GM12878 (cell line): Measurements from ENCODE around the gene DYDC1. TPM values are rescaled to one million over a fixed set of nuclear protein-coding genes. Genes with fewer than 3 reads are reported as not detected.

Experiments used
- ATAC-seq: fragments of 200-7000 bp; cut with Tn5 transposase; 3 replicates; pipeline ENCODE4 v1.9.1; 2020; ENCODE audit warnings: mild to moderate bottlenecking, moderate library complexity
- BruUV-seq: library from RNA; stranded (reverse); fragments of 400-500 nt; replicated peaks from 2 replicates; lab custom pipeline; 2021; lab: Mats Ljungman, UMichigan
- CTCF ChIA-PET: fragments of 300-600 bp; sonication (Branson Sonifier 250); formaldehyde crosslinking; extraction: SDS; loops from one replicate; lab custom pipeline; 2021; ENCODE audit warnings: inconsistent platforms; lab: Yijun Ruan, JAX
- POLR2A ChIA-PET: fragments of 350-600 bp; formaldehyde crosslinking; extraction: SDS; loops from one replicate; lab custom pipeline; 2021; ENCODE audit warnings: inconsistent platforms; lab: Charles Lee
- RAD21 ChIA-PET: fragments of 300-600 bp; sonication (Branson Sonifier 250); formaldehyde crosslinking; loops from one replicate; lab custom pipeline; 2023; ENCODE audit warnings: antibody characterized with exemption; ENCODE audit not compliant: unreplicated experiment; lab: Charles Lee
- SMC1A ChIA-PET: fragments of 300-600 bp; sonication (Branson Sonifier 250); formaldehyde crosslinking; loops from one replicate; lab custom pipeline; 2023; ENCODE audit not compliant: unreplicated experiment, uncharacterized antibody; lab: Charles Lee
- DNase-seq: peaks from one replicate; pipeline ENCODE4 v3.0.0-alpha.2; 2011; ENCODE audit warnings: low read depth, low spot score
- FAIRE-seq: peaks from 3 replicates; lab custom pipeline; 2011; peaks lifted over from hg19 to GRCh38; lab: Jason Lieb, UNC
- H2AFZ ChIP-seq: 2 replicates; pipeline ENCODE4 v1.6.0; 2011; ENCODE audit warnings: low read depth, low read length, control low read depth; ENCODE audit not compliant: control insufficient read depth
- H3K27ac ChIP-seq: 2 replicates; pipeline ENCODE4 v1.5.1; 2011; ENCODE audit warnings: control low read depth; ENCODE audit not compliant: control insufficient read depth, insufficient read depth
- H3K27me3 ChIP-seq, 2 experiments: replicated peaks in 1 of 2; 2 replicates each; pipeline versions ENCODE4 v1.6.0 to v1.6.1; 2011; ENCODE audit warnings: low read length in 1 of 2; ENCODE audit not compliant: control insufficient read depth in 2 of 2, insufficient read depth in 2 of 2
- H3K36me3 ChIP-seq, 2 experiments: 2 replicates each; pipeline ENCODE4 v1.5.1; 2011; ENCODE audit warnings: low read length in 1 of 2; ENCODE audit not compliant: control insufficient read depth in 2 of 2, insufficient read depth in 2 of 2
- H3K4me1 ChIP-seq: 2 replicates; pipeline ENCODE4 v1.6.1; 2011; ENCODE audit warnings: mild to moderate bottlenecking, low read length, moderate library complexity, mixed read lengths; ENCODE audit not compliant: control insufficient read depth, insufficient read depth
- H3K4me2 ChIP-seq: 2 replicates; pipeline ENCODE4 v1.6.0; 2011; ENCODE audit warnings: control low read depth; ENCODE audit not compliant: control insufficient read depth, insufficient read depth
- H3K4me3 ChIP-seq: fragments of 200-600 bp; sonication (generic); 2 replicates; pipeline ENCODE4 v1.5.1; 2016
- H3K79me2 ChIP-seq: 2 replicates; pipeline ENCODE4 v1.6.0; 2011; ENCODE audit warnings: low read length; ENCODE audit not compliant: control insufficient read depth, insufficient read depth
- H3K9ac ChIP-seq: 2 replicates; pipeline ENCODE4 v1.8.0; 2011; ENCODE audit warnings: low read length, control low read depth, mixed read lengths; ENCODE audit not compliant: control insufficient read depth, insufficient read depth
- H3K9me3 ChIP-seq: replicated peaks from 3 replicates; pipeline ENCODE4 v1.5.1; 2011; ENCODE audit warnings: mild to moderate bottlenecking, low read length; ENCODE audit not compliant: control insufficient read depth, insufficient read depth
- H4K20me1 ChIP-seq: 2 replicates; pipeline ENCODE4 v1.6.0; 2011; ENCODE audit not compliant: control insufficient read depth, insufficient read depth
- BCLAF1 ChIP-seq: fragments of 450-650 bp; IDR thresholded peaks from 2 replicates; pipeline ENCODE4 v1.6.1; 2017; ENCODE audit warnings: antibody characterized with exemption, mild to moderate bottlenecking, moderate library complexity
- E2F4 ChIP-seq: IDR thresholded peaks from 2 replicates; pipeline ENCODE4 v1.6.1; 2012; ENCODE audit warnings: low read depth, low read length, improper control_type of control experiment
- HCFC1 ChIP-seq: fragments of 150-350 bp; IDR thresholded peaks from 2 replicates; pipeline ENCODE4 v1.6.1; 2014; ENCODE audit warnings: low read length
- MEF2B ChIP-seq: fragments of 450-650 bp; IDR thresholded peaks from 2 replicates; pipeline ENCODE4 v1.6.1; 2018; ENCODE audit warnings: mild to moderate bottlenecking, moderate library complexity; ENCODE audit not compliant: partially characterized antibody, poor library complexity, severe bottlenecking
- NKRF ChIP-seq: fragments of 450-650 bp; conservative IDR thresholded peaks from 2 replicates; pipeline ENCODE4 v1.6.1; 2017; ENCODE audit warnings: mild to moderate bottlenecking, moderate library complexity
- PAX8 ChIP-seq: fragments of 450-650 bp; IDR thresholded peaks from 2 replicates; pipeline ENCODE4 v1.6.1; 2017; ENCODE audit warnings: mild to moderate bottlenecking, moderate library complexity
- PBX3 ChIP-seq: IDR thresholded peaks from 2 replicates; pipeline ENCODE4 v1.6.1; 2011; ENCODE audit warnings: mild to moderate bottlenecking, low read depth, low read length, moderate library complexity; ENCODE audit not compliant: insufficient replicate concordance
- POLR2AphosphoS5 ChIP-seq: IDR thresholded peaks from 2 replicates; pipeline ENCODE4 v1.6.1; 2011; ENCODE audit warnings: mild to moderate bottlenecking, low read length, inconsistent platforms
- POU2F2 ChIP-seq: IDR thresholded peaks from 3 replicates; pipeline ENCODE4 v1.6.1; 2011; ENCODE audit warnings: low read depth, mild to moderate bottlenecking, low read length, borderline replicate concordance
- REST ChIP-seq: IDR thresholded peaks from 2 replicates; pipeline ENCODE4 v1.6.1; 2012; ENCODE audit warnings: mild to moderate bottlenecking, low read depth, low read length
- SMARCA5 ChIP-seq: fragments of 450-650 bp; IDR thresholded peaks from 2 replicates; pipeline ENCODE4 v1.6.1; 2017; ENCODE audit warnings: mild to moderate bottlenecking
- SUZ12 ChIP-seq: fragments of 200-600 bp; sonication (generic); IDR thresholded peaks from one replicate; pipeline ENCODE4 v1.6.1; 2018; ENCODE audit warnings: antibody characterized with exemption, mild to moderate bottlenecking; ENCODE audit not compliant: unreplicated experiment
- WGBS: methylation state at CpG from one replicate; pipeline ENCODE4 v1.1.6; 2016; ENCODE audit warnings: low lambda C conversion rate; ENCODE audit not compliant: insufficient replicate concordance, insufficient coverage; ENCODE audit errors: missing lambda C conversion rate; 5-methylcytosine and 5-hydroxymethylcytosine counted together
- in situ Hi-C: fragments of 300-500 bp; cut with MboI; formaldehyde crosslinking; loops from 9 replicates; pipeline ENCODE4 v1.14.3; 2018; ENCODE audit warnings: mixed read lengths
- intact Hi-C: fragments of 100-400 bp; cut with micrococcal nuclease; formaldehyde crosslinking; loops from one replicate; pipeline ENCODE4 v1.14.2; 2022; ENCODE audit not compliant: unreplicated experiment
- polyA plus RNA-seq, 11 experiments: library from polyadenylated mRNA; depleted of rRNA in 4 of 11; unstranded in 6 of 11; stranded (reverse) in 5 of 11; fragments of >200 nt; fragmentation: Nextera tagmentation in 4 of 11; fragmentation: Illumina TruSeq in 1 of 11; extraction: Ambion mirVana in 4 of 11; extraction: Trizol in 1 of 11; gene quantifications; 1 replicate in 1 of 11; 2 replicates in 10 of 11; pipeline versions ENCODE4 v1.2.1 to v1.2.3, GENCODE V29; 2011 to 2016; ENCODE audit warnings: inconsistent platforms in 2 of 11, missing spikeins in 2 of 11, low read depth in 1 of 11
- total RNA-seq, 4 experiments: library from RNA; depleted of rRNA in 3 of 4; stranded (reverse); fragments of >200 nt in 3 of 4; fragmentation: Illumina TruSeq in 1 of 4; extraction: Trizol in 1 of 4; gene quantifications; 2 replicates each; pipeline versions ENCODE4 v1.2.1 to v1.2.3, GENCODE V29; 2013 to 2021

DYDC1 gene
- total and polyA plus RNA-seq, 10 of the 15 experiments (the other 5 are each of a cell fraction or from before 2014, with no cell fraction given), result not detected

- in situ Hi-C loops (no loop called here), intact Hi-C loops (no loop called here)
- DNase-seq (no peak), FAIRE-seq (no peak), ATAC-seq (no peak)
- no TSS peak for BruUV-seq
- H3K36me3 ChIP-seq, result no peaks in the 10 kb centered on the region
- H3K4me3 ChIP-seq, result no peak overlapping the region
- H3K79me2 ChIP-seq, result no peaks in the 10 kb centered on the region
- no peak overlapping the region for H3K9ac ChIP-seq
- 2% methylated on average over 3 of the region's 3 CpGs for WGBS
- SMC1A ChIA-PET, result interaction anchor here (0.7 kb wide), 1 partner anchor 12 kb away, joined by 3 read pairs; no protein-coding TSS in a partner anchor
- POLR2A ChIA-PET, result no interaction called here
- H3K9me3 ChIP-seq, result no peaks in the 10 kb centered on the region
- no peak overlapping the region for H2AFZ ChIP-seq
- H4K20me1 ChIP-seq, result no peaks in the 10 kb centered on the region
- H3K27me3 ChIP-seq, result peaks cover 0 to 1% of the 10 kb centered on the region in 2 experiments; a peak in 2 of 4 replicates
- no peak overlapping the region for H3K4me2 ChIP-seq
- H3K27ac ChIP-seq, result no peak overlapping the region
- CTCF ChIA-PET, result interaction anchor here (1.5 kb wide), 1 partner anchor 62 kb away, joined by 4 read pairs; no protein-coding TSS in a partner anchor
- RAD21 ChIA-PET, result no interaction called here
- no peaks in the 10 kb centered on the region for H3K4me1 ChIP-seq
- no peak for TF ChIP-seq POLR2AphosphoS5
- no peak for TF ChIP-seq MEF2B
- TF ChIP-seq BCLAF1, result no peak
- no peak for TF ChIP-seq POU2F2
- TF ChIP-seq SUZ12, result no peak
- TF ChIP-seq E2F4, result no peak
- no peak for TF ChIP-seq PAX8
- TF ChIP-seq NKRF, result no peak
- no peak for TF ChIP-seq REST
- no peak for TF ChIP-seq PBX3
- TF ChIP-seq HCFC1, result no peak
- no peak for TF ChIP-seq SMARCA5
Measured at GRCh38 chr10:80323311-80323710, 33.2 kb downstream of the DYDC1 start.
